Stomach (tissue), 9 donors: Measurements from ENCODE around the gene TULP3. TPM values are rescaled to one million over a fixed set of nuclear protein-coding genes. Genes with fewer than 3 reads are reported as not detected.
A peak's percentile ranks its signal among the peaks of the same experiment; 100 is the strongest.

Source experiments
- DNase-seq, 2 donors: peaks; one replicate each; pipeline versions ENCODE4 v3.0.0 to v3.0.0-alpha.2; 2013 to 2019
- H3K27ac ChIP-seq, 5 donors: fragments of 200-600 bp in 4 of 5; sonication (generic) in 4 of 5; one replicate each; pipeline ENCODE4 v1.5.1; 2013 to 2019; ENCODE audit warnings: mild to moderate bottlenecking in 1 of 5, moderate library complexity in 1 of 5
- H3K27me3 ChIP-seq, 3 donors: fragments of 200-600 bp; sonication (generic); one replicate each; pipeline ENCODE4 v1.5.1; 2017 to 2019; ENCODE audit warnings: mixed run types in 1 of 3
- H3K36me3 ChIP-seq, 4 donors: fragments of 200-600 bp; sonication (generic); 1 replicate in 3 of 4; 2 replicates in 1 of 4; pipeline ENCODE4 v1.5.1; 2016 to 2019
- H3K4me1 ChIP-seq, 4 donors: fragments of 200-600 bp; sonication (generic); one replicate each; pipeline ENCODE4 v1.5.1; 2016 to 2019
- H3K4me3 ChIP-seq, 4 donors: fragments of 200-600 bp; sonication (generic) in 3 of 4; one replicate each; pipeline ENCODE4 v1.5.1; 2016 to 2019; ENCODE audit warnings: mild to moderate bottlenecking in 1 of 4
- H3K9me3 ChIP-seq, 4 donors: fragments of 200-600 bp; sonication (generic); one replicate each; pipeline ENCODE4 v1.5.1; 2016 to 2019
- CTCF ChIP-seq, 7 experiments: fragments of 450-650 bp in 4 of 7; fragments of 200-600 bp in 3 of 7; sonication (generic) in 3 of 7; IDR thresholded peaks; one replicate each; pipeline ENCODE4 v1.5.1; 2016 to 2019; ENCODE audit warnings: antibody characterized with exemption in 7 of 7, control low read depth in 2 of 7, mild to moderate bottlenecking in 1 of 7
- EP300 ChIP-seq: sonication (generic); formaldehyde crosslinking; IDR thresholded peaks from one replicate; pipeline ENCODE4 v1.6.1; 2017; ENCODE audit warnings: antibody characterized with exemption
- POLR2A ChIP-seq, 4 donors: fragments of 450-650 bp; IDR thresholded peaks; one replicate each; pipeline ENCODE4 v1.6.1; 2016; ENCODE audit warnings: antibody characterized with exemption in 4 of 4, control low read depth in 2 of 4, mild to moderate bottlenecking in 1 of 4, moderate library complexity in 1 of 4
- POLR2AphosphoS5 ChIP-seq, 3 donors: sonication (generic); formaldehyde crosslinking; IDR thresholded peaks; one replicate each; pipeline ENCODE4 v1.6.1; 2016; ENCODE audit warnings: antibody characterized with exemption in 3 of 3
- WGBS, 5 donors: extraction: QIAGEN DNeasy Blood & Tissue Kit in 3 of 5; methylation state at CpG; one replicate each; pipeline versions ENCODE4 v1.1.5 to v1.1.7; 2013 to 2018; 5-methylcytosine and 5-hydroxymethylcytosine counted together
- intact Hi-C: fragments of 100-400 bp; cut with DNase I; formaldehyde crosslinking; loops from one replicate; pipeline ENCODE4 v1.15.1; 2023; ENCODE audit warnings: low total_unique reads
- polyA plus RNA-seq, 3 donors: library from polyadenylated mRNA; stranded (reverse); fragments of 200-250 nt; gene quantifications; one replicate each; pipeline ENCODE4 v1.2.3, GENCODE V29; 2013
- total RNA-seq, 5 donors: library from RNA; depleted of rRNA; stranded (reverse); fragments of >200 nt; gene quantifications; one replicate each; pipeline versions ENCODE4 v1.1.0 to v1.2.3, GENCODE V29; 2014 to 2016
- donor health status: healthy with polysubstance abuse.
- donor health status: Bipolar disorder and iron deficiency.
- donor health status: healthy.

The TULP3 gene
- total and polyA plus RNA-seq, 8 donors, result 9.2 to 73.5 (median 20.1) TPM

GRCh38 chr12:2886768-2887450 lies 3.8 kb upstream of the TULP3 start:
- WGBS, 5 donors, result 87 to 92% (median 88%) methylated on average over 10 of the region's 10 CpGs
- H3K27ac ChIP-seq, result no peak overlapping the region
- intact Hi-C loops, result no loop called here
- no peaks in the 10 kb centered on the region for H3K27me3 ChIP-seq
- TF ChIP-seq EP300, result no peak
- no peak for TF ChIP-seq POLR2AphosphoS5 (IDR thresholded peaks at IDR 0.05)
- no peak for TF ChIP-seq POLR2A (IDR thresholded peaks at IDR 0.05)
- TF ChIP-seq CTCF (IDR thresholded peaks at IDR 0.05), result no peak
- H3K9me3 ChIP-seq, result no peaks in the 10 kb centered on the region
- H3K4me3 ChIP-seq, result no peak overlapping the region
- peaks cover 2 to 12% (median 12%) of the 10 kb centered on the region in 4 donors for H3K4me1 ChIP-seq
- peaks cover 3 to 23% (median 13%) of the 10 kb centered on the region in 4 donors for H3K36me3 ChIP-seq
- DNase-seq, result peak in 1 of 2 donors; percentile 16

- Histone ChIP-seq H3K4me1 (peaks cover 8 to 34% (median 22%) of the 10 kb centered on the region in 4 donors), H3K4me3 (peak overlapping the region; percentile 73 to 97 (median 88))
- WGBS, 5 donors, result 71 to 78% (median 74%) methylated on average over 10 of the region's 10 CpGs
Measured at GRCh38 chr12:2890001-2890387, 697 bp upstream of the TULP3 start.

GRCh38 chr12:2891240-2892053 lies 756 bp downstream of the TULP3 start:
- H3K27ac ChIP-seq, result peak overlapping the region; percentile 76 to 97 (median 94)
- H3K9me3 ChIP-seq, result no peaks in the 10 kb centered on the region
- peak; percentile 47 to 82 for DNase-seq
- H3K4me1 ChIP-seq, result peaks cover 8 to 49% (median 27%) of the 10 kb centered on the region in 4 donors
- intact Hi-C loops, result no loop called here
- peak overlapping the region; percentile 73 to 97 (median 88) for H3K4me3 ChIP-seq
- no peak for TF ChIP-seq CTCF (IDR thresholded peaks at IDR 0.05)
- TF ChIP-seq POLR2AphosphoS5 (IDR thresholded peaks at IDR 0.05), result peak in 1 of 3 donors; percentile 23
- H3K36me3 ChIP-seq, result peaks cover 0 to 14% (median 7%) of the 10 kb centered on the region in 4 donors
- WGBS, 5 donors, result 22 to 33% (median 24%) methylated on average over 25 to 42 of the region's 42 CpGs
- H3K27me3 ChIP-seq, result no peaks in the 10 kb centered on the region

More at GRCh38 chr12:2890001-2890387, 697 bp upstream of the TULP3 start:
- Histone ChIP-seq H3K27me3 (no peaks in the 10 kb centered on the region), H3K27ac (peak overlapping the region; percentile 82 to 97 (median 94)), H3K36me3 (peaks cover 3 to 23% (median 13%) of the 10 kb centered on the region in 4 donors), H3K9me3 (no peaks in the 10 kb centered on the region)
- intact Hi-C loops, result no loop called here
- DNase-seq, result no peak
- no peak for TF ChIP-seq POLR2AphosphoS5 (IDR thresholded peaks at IDR 0.05)
- TF ChIP-seq POLR2A (IDR thresholded peaks at IDR 0.05), result no peak
- TF ChIP-seq EP300, result no peak
- no peak for TF ChIP-seq CTCF (IDR thresholded peaks at IDR 0.05)

- H3K27me3 ChIP-seq, result no peaks in the 10 kb centered on the region
- no peak for DNase-seq
- H3K36me3 ChIP-seq, result peaks cover 0 to 13% (median 5%) of the 10 kb centered on the region in 4 donors
- intact Hi-C loops, result no loop called here
- H3K9me3 ChIP-seq, result no peaks in the 10 kb centered on the region
- 72 to 84% (median 76%) methylated on average over 12 of the region's 12 CpGs for WGBS, 5 donors
- H3K27ac ChIP-seq, result peak overlapping the region in 4 of 5 donors; percentile 49 to 97 (median 94)
- peak overlapping the region in 2 of 4 donors; percentile 73 to 94 for H3K4me3 ChIP-seq
- H3K4me1 ChIP-seq, result peaks cover 8 to 50% (median 28%) of the 10 kb centered on the region in 4 donors
- TF ChIP-seq POLR2A (IDR thresholded peaks at IDR 0.05), result no peak
- TF ChIP-seq CTCF (IDR thresholded peaks at IDR 0.05), result no peak
- no peak for TF ChIP-seq EP300
- no peak for TF ChIP-seq POLR2AphosphoS5 (IDR thresholded peaks at IDR 0.05)
Measured at GRCh38 chr12:2892246-2892645, 1.6 kb downstream of the TULP3 start.
